H9 (cell line): ENCODE results near the gene MMP11. TPM values are rescaled to one million over a fixed set of nuclear protein-coding genes. Genes with fewer than 3 reads are reported as not detected.

ENCODE experiments used
- DNase-seq: peaks from one replicate; pipeline ENCODE4 v3.0.0-alpha.2; 2017
- H2AFZ ChIP-seq: one replicate; pipeline ENCODE4 v1.6.1; 2013; ENCODE audit warnings: mild to moderate bottlenecking, low read length, control low read depth, moderate library complexity
- H2AK5ac ChIP-seq: 2 replicates; pipeline ENCODE4 v1.6.1; 2013; ENCODE audit warnings: low read length, control low read depth, mixed read lengths; ENCODE audit not compliant: insufficient read length
- H2BK120ac ChIP-seq: one replicate; pipeline ENCODE4 v1.6.1; 2013; ENCODE audit warnings: low read depth, mild to moderate bottlenecking, low read length, control low read depth, inconsistent platforms; ENCODE audit not compliant: poor library complexity, severe bottlenecking
- H2BK12ac ChIP-seq: 2 replicates; pipeline ENCODE4 v1.6.1; 2013; ENCODE audit warnings: low read length, control low read depth, mixed read lengths, low read depth; ENCODE audit not compliant: insufficient read length
- H2BK15ac ChIP-seq: 2 replicates; pipeline ENCODE4 v1.6.1; 2013; ENCODE audit warnings: low read depth, low read length, control low read depth
- H2BK20ac ChIP-seq: one replicate; pipeline ENCODE4 v1.6.1; 2013; ENCODE audit warnings: low read depth, mild to moderate bottlenecking, low read length, control low read depth, inconsistent platforms; ENCODE audit not compliant: poor library complexity, severe bottlenecking
- H2BK5ac ChIP-seq: 2 replicates; pipeline ENCODE4 v1.6.1; 2013; ENCODE audit warnings: low read length, control low read depth, mixed read lengths; ENCODE audit not compliant: insufficient read length
- H3K14ac ChIP-seq: 2 replicates; pipeline ENCODE4 v1.6.1; 2013; ENCODE audit warnings: low read length, control low read depth; ENCODE audit not compliant: insufficient read depth
- H3K18ac ChIP-seq: 2 replicates; pipeline ENCODE4 v1.6.1; 2013; ENCODE audit warnings: low read depth, mild to moderate bottlenecking, mixed read lengths, low read length, control low read depth; ENCODE audit not compliant: insufficient read length
- H3K23ac ChIP-seq: 2 replicates; pipeline ENCODE4 v1.6.1; 2013; ENCODE audit warnings: low read length, control low read depth, mixed read lengths, low read depth; ENCODE audit not compliant: insufficient read length
- H3K23me2 ChIP-seq: 2 replicates; pipeline ENCODE4 v1.6.1; 2013; ENCODE audit warnings: low read depth, mild to moderate bottlenecking, mixed read lengths, low read length, control low read depth; ENCODE audit not compliant: insufficient read length, poor library complexity, severe bottlenecking
- H3K27ac ChIP-seq: 2 replicates; pipeline ENCODE4 v1.5.1; 2013; ENCODE audit warnings: low read length, control low read depth, mixed read lengths, low read depth; ENCODE audit not compliant: insufficient read length
- H3K27me3 ChIP-seq: 2 replicates; pipeline ENCODE4 v1.6.1; 2013; ENCODE audit warnings: low read length, control low read depth, inconsistent platforms; ENCODE audit not compliant: insufficient read depth
- H3K4ac ChIP-seq: 2 replicates; pipeline ENCODE4 v1.6.1; 2013; ENCODE audit warnings: low read depth, mild to moderate bottlenecking, control low read depth, inconsistent platforms, low read length, moderate library complexity
- H3K4me1 ChIP-seq: 2 replicates; pipeline ENCODE4 v1.6.1; 2013; ENCODE audit warnings: low read length, control low read depth, inconsistent platforms; ENCODE audit not compliant: insufficient read depth
- H3K4me2 ChIP-seq: 2 replicates; pipeline ENCODE4 v1.6.1; 2013; ENCODE audit warnings: low read length, control low read depth, mixed read lengths; ENCODE audit not compliant: insufficient read length, insufficient read depth
- H3K56ac ChIP-seq: 2 replicates; pipeline ENCODE4 v1.6.1; 2013; ENCODE audit warnings: low read depth, mild to moderate bottlenecking, mixed read lengths, low read length, control low read depth; ENCODE audit not compliant: insufficient read length
- H3K79me1 ChIP-seq: 2 replicates; pipeline ENCODE4 v1.6.1; 2013; ENCODE audit warnings: low read depth, mild to moderate bottlenecking, moderate library complexity, low read length, control low read depth, inconsistent platforms; ENCODE audit not compliant: insufficient read depth, poor library complexity, severe bottlenecking
- H3K79me2 ChIP-seq: 2 replicates; pipeline ENCODE4 v1.6.1; 2013; ENCODE audit warnings: low read length, control low read depth, inconsistent platforms; ENCODE audit not compliant: insufficient read depth
- H3K9ac ChIP-seq: 2 replicates; pipeline ENCODE4 v1.6.1; 2013; ENCODE audit warnings: low read length, control low read depth, mixed read lengths; ENCODE audit not compliant: insufficient read length; ENCODE audit errors: extremely low read depth
- H3K9me3 ChIP-seq: one replicate; pipeline ENCODE4 v1.6.1; 2013; ENCODE audit warnings: low read depth, low read length, inconsistent platforms; ENCODE audit not compliant: control insufficient read depth
- H3T11ph ChIP-seq: one replicate; pipeline ENCODE4 v1.6.1; 2013; ENCODE audit warnings: mild to moderate bottlenecking, low read length, control low read depth, inconsistent platforms
- H4K20me1 ChIP-seq: one replicate; pipeline ENCODE4 v1.6.1; 2013; ENCODE audit not compliant: control insufficient read depth, insufficient read length, insufficient read depth
- H4K5ac ChIP-seq: 2 replicates; pipeline ENCODE4 v1.6.1; 2013; ENCODE audit warnings: low read depth, mild to moderate bottlenecking, mixed read lengths, low read length, control low read depth; ENCODE audit not compliant: insufficient read length
- H4K8ac ChIP-seq: replicated peaks from 2 replicates; pipeline ENCODE4 v1.6.1; 2013; ENCODE audit warnings: low read length, control low read depth, mixed read lengths, low read depth; ENCODE audit not compliant: insufficient read length
- H4K91ac ChIP-seq: 2 replicates; pipeline ENCODE4 v1.6.1; 2013; ENCODE audit warnings: low read depth, mild to moderate bottlenecking, moderate library complexity, mixed read lengths, low read length, control low read depth; ENCODE audit not compliant: insufficient read length
- H3K27ac Mint-ChIP-seq, 3 experiments: 2 replicates in 2 of 3; 3 replicates in 1 of 3; pipeline ENCODE4 v1.8.0; 2020 to 2021; ENCODE audit warnings: mixed read lengths in 3 of 3, mild to moderate bottlenecking in 1 of 3, moderate library complexity in 1 of 3
- H3K27me3 Mint-ChIP-seq: 2 replicates; pipeline ENCODE4 v1.8.0; 2021; ENCODE audit warnings: low read depth, mild to moderate bottlenecking, moderate library complexity, mixed read lengths
- H3K36me3 Mint-ChIP-seq, 3 experiments: 2 replicates in 2 of 3; 3 replicates in 1 of 3; pipeline ENCODE4 v1.8.0; 2020 to 2021; ENCODE audit warnings: low read depth in 3 of 3, mixed read lengths in 3 of 3; ENCODE audit not compliant: insufficient read depth in 1 of 3
- H3K4me1 Mint-ChIP-seq, 2 experiments: 2 replicates each; pipeline ENCODE4 v1.8.0; 2020; ENCODE audit warnings: mixed read lengths in 2 of 2
- H3K4me3 Mint-ChIP-seq, 2 experiments: 2 replicates in 1 of 2; 3 replicates in 1 of 2; pipeline ENCODE4 v1.8.0; 2020 to 2021; ENCODE audit warnings: mild to moderate bottlenecking in 2 of 2, mixed read lengths in 2 of 2, moderate library complexity in 1 of 2
- H3K9me3 Mint-ChIP-seq, 2 experiments: 2 replicates in 1 of 2; 3 replicates in 1 of 2; pipeline ENCODE4 v1.8.0; 2020; ENCODE audit warnings: mild to moderate bottlenecking in 2 of 2, mixed read lengths in 2 of 2, moderate library complexity in 1 of 2
- whole genome bisulfite sequencing: extraction: QIAGEN DNeasy Blood & Tissue Kit; methylation state at CpG from one replicate; pipeline ENCODE4 v1.1.7; 2013; ENCODE audit warnings: missing lambda C conversion rate, low lambda C conversion rate, mixed read lengths; ENCODE audit not compliant: insufficient read length; ENCODE audit errors: extremely low coverage; 5-methylcytosine and 5-hydroxymethylcytosine counted together
- total RNA-seq: library from RNA; stranded (reverse); gene quantifications from 2 replicates; pipeline ENCODE4 v1.2.1, GENCODE V29; 2021
- TF ChIP-seq, protein P1 (sequence below): fragments of 200-600 bp; sonication (generic); conservative IDR thresholded peaks from 3 replicates; pipeline ENCODE4 v1.8.0; 2021; ENCODE audit warnings: antibody characterized with exemption, mild to moderate bottlenecking

MMP11 gene
- total RNA-seq, 1 experiment from 2014 or later, result 5.3 TPM

- no peak overlapping the region for H2BK20ac ChIP-seq
- no peaks in the 10 kb centered on the region for H3K79me1 ChIP-seq
- Mint-ChIP-seq H3K4me3 (no peak overlapping the region), H3K36me3 (peaks cover 29 to 58% (median 53%) of the 10 kb centered on the region in 3 experiments), H3K27me3 (no peaks in the 10 kb centered on the region), H3K9me3 (no peaks in the 10 kb centered on the region), H3K27ac (peak overlapping the region in 2 of 3 experiments; percentile 40 to 44; a peak in 1 of 7 replicates), H3K4me1 (peaks cover 16 to 24% of the 10 kb centered on the region in 2 experiments)
- H3T11ph ChIP-seq, result no peak overlapping the region
- H3K4me1 ChIP-seq, result peaks cover 2% of the 10 kb centered on the region; the same call in 1 of the 2 replicates
- no peaks in the 10 kb centered on the region for H4K20me1 ChIP-seq
- no peak overlapping the region for H3K18ac ChIP-seq
- no peak overlapping the region for H3K4me2 ChIP-seq
- no peak overlapping the region for H4K5ac ChIP-seq
- no peak overlapping the region for H3K4ac ChIP-seq
- DNase-seq, result no peak
- H4K91ac ChIP-seq, result no peak overlapping the region
- no peak overlapping the region for H2AK5ac ChIP-seq
- WGBS, result no CpG with 5 or more reads among the region's 25 CpGs
- H2BK120ac ChIP-seq, result no peak overlapping the region
- no peak overlapping the region for H2AFZ ChIP-seq
- no peak overlapping the region for H4K8ac ChIP-seq
- H2BK15ac ChIP-seq, result no peak overlapping the region
- H3K27me3 ChIP-seq, result no peaks in the 10 kb centered on the region; the same call in 1 of the 2 replicates
- TF ChIP-seq, protein P1, sequence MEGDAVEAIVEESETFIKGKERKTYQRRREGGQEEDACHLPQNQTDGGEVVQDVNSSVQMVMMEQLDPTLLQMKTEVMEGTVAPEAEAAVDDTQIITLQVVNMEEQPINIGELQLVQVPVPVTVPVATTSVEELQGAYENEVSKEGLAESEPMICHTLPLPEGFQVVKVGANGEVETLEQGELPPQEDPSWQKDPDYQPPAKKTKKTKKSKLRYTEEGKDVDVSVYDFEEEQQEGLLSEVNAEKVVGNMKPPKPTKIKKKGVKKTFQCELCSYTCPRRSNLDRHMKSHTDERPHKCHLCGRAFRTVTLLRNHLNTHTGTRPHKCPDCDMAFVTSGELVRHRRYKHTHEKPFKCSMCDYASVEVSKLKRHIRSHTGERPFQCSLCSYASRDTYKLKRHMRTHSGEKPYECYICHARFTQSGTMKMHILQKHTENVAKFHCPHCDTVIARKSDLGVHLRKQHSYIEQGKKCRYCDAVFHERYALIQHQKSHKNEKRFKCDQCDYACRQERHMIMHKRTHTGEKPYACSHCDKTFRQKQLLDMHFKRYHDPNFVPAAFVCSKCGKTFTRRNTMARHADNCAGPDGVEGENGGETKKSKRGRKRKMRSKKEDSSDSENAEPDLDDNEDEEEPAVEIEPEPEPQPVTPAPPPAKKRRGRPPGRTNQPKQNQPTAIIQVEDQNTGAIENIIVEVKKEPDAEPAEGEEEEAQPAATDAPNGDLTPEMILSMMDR, result no peak
- H3K56ac ChIP-seq, result no peak overlapping the region
- H3K14ac ChIP-seq, result no peak overlapping the region
- H3K27ac ChIP-seq, result no peak overlapping the region
- H3K79me2 ChIP-seq, result peaks cover 16% of the 10 kb centered on the region; the same call in 1 of the 2 replicates
- H3K23ac ChIP-seq, result no peak overlapping the region
- H3K9me3 ChIP-seq, result no peaks in the 10 kb centered on the region
- H2BK5ac ChIP-seq, result no peak overlapping the region
- no peaks in the 10 kb centered on the region for H3K23me2 ChIP-seq
- no peak overlapping the region for H3K9ac ChIP-seq
- no peak overlapping the region for H2BK12ac ChIP-seq
These were observed 19.3 kb downstream of the MMP11 start for GRCh38 chr22:23791738-23792645.
